Measurements from ENCODE around the gene CPNE5.

DNA sequence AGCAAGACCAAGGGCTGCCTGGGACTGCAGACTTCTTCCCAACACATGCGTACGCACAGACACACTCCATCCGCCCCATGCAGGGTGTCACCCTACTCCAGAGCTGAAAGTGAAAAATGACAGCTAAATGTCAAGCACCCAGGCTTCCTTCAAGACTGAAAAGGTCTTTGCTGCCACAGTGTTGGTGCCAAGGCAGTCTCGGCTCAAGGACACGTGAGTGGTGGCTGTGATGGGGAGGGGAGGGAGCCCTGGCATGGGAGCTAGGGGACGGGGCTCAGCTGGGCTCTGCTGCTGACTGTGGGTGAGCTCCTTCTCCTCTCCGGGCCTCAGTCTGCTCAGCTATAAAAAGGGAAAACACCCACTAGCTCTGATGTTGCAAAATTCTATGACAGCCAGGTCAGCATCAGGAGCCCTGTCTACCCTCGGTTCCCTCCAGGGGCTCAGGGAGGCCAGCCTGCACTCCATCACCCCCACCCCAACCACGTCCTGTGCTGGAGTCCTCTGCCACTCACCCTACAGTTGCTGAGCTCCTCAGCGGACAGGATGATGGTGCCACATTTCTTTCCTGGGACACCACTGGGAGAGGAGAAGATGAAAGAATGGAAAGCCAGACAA is 47.6 kb downstream of the CPNE5 start:
- TF ChIP-seq, protein P1, sequence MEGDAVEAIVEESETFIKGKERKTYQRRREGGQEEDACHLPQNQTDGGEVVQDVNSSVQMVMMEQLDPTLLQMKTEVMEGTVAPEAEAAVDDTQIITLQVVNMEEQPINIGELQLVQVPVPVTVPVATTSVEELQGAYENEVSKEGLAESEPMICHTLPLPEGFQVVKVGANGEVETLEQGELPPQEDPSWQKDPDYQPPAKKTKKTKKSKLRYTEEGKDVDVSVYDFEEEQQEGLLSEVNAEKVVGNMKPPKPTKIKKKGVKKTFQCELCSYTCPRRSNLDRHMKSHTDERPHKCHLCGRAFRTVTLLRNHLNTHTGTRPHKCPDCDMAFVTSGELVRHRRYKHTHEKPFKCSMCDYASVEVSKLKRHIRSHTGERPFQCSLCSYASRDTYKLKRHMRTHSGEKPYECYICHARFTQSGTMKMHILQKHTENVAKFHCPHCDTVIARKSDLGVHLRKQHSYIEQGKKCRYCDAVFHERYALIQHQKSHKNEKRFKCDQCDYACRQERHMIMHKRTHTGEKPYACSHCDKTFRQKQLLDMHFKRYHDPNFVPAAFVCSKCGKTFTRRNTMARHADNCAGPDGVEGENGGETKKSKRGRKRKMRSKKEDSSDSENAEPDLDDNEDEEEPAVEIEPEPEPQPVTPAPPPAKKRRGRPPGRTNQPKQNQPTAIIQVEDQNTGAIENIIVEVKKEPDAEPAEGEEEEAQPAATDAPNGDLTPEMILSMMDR (conservative IDR thresholded peaks at IDR 0.05; ENCODE audit: low read depth, low read length), result no peak
- TF ChIP-seq EZH2 (IDR thresholded peaks at IDR 0.05; ENCODE audit: low read length, unreplicated experiment), result no peak
